HG03159 (cell line): ENCODE results near the gene IL3.

Experiments used
- ATAC-seq: cut with Tn5 transposase; IDR thresholded peaks from one replicate; pipeline ENCODE4 v1.9.1; 2021; ENCODE audit warnings: mild to moderate bottlenecking, moderate library complexity; ENCODE audit not compliant: unreplicated experiment

The IL3 gene

DNA sequence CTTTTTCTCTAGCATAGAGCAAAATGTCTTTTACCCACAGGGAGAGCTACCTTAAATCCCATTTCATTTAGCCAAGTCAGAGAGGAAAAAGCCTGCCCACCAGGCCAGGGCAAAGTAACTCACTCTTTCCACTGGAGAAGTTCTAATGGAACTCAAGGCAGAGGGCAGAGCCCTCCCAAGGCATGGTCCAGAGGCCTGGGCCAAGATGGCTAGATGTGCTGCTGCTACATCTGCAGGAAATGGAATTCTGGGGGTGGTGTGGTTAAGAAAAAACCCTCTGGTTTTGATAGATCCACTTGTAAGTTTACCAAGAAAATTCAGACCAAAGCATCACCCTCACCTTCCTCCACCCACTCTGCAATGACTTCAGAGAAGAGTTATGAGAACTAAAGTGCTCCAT is 50.5 kb downstream of the IL3 start:
- ATAC-seq: no peak

DNA sequence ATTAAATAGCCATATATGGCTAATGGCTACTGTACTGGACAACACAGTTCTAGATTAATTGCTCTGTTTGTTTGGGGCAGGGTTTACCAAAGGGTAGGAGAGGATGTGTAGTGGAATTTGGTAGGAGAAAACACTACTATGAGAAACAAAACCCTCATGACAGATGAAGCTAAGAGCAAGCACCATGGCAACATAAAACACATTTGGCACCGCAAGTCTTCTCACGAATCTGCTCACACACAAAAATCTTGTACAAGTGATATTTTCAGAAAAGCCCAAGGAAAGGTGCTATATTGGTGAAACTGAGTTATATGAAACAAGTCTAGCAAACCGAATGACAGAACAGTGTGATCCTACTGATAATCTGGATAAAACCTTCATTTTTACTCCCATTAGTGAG is 51.7 kb downstream of the IL3 start:
- ATAC-seq: no peak
